Measurements from ENCODE around the gene SCN4B.
A peak's percentile ranks its signal among the peaks of the same experiment; 100 is the strongest.

Gene SCN4B

GRCh38 chr11:118172356-118172755 lies 19.7 kb upstream of the SCN4B start:
- no peak for DNase-seq

- peak; percentile 74 for DNase-seq
These were observed 18.8 kb upstream of the SCN4B start for GRCh38 chr11:118171269-118172062.

- DNase-seq: no peak
These were observed 18.3 kb upstream of the SCN4B start for GRCh38 chr11:118170882-118171268.

- DNase-seq: no peak
These were observed 17.6 kb upstream of the SCN4B start for GRCh38 chr11:118170231-118170630.

- DNase-seq: no peak
These were observed 16.9 kb upstream of the SCN4B start for GRCh38 chr11:118169300-118170140.

GRCh38 chr11:118168751-118169150 lies 16.1 kb upstream of the SCN4B start:
- DNase-seq: no peak

- no peak for DNase-seq
These were observed 15.7 kb upstream of the SCN4B start for GRCh38 chr11:118168316-118168715.

GRCh38 chr11:118167906-118168305 lies 15.3 kb upstream of the SCN4B start:
- DNase-seq: no peak

GRCh38 chr11:118167253-118167652 lies 14.6 kb upstream of the SCN4B start:
- no peak for DNase-seq

- no peak for DNase-seq
These were observed 14.0 kb upstream of the SCN4B start for GRCh38 chr11:118166641-118167040.

- no peak for DNase-seq
These were observed 12.3 kb upstream of the SCN4B start for GRCh38 chr11:118164885-118165284.

GRCh38 chr11:118163494-118163893 lies 10.9 kb upstream of the SCN4B start:
- no peak for DNase-seq

GRCh38 chr11:118162846-118163245 lies 10.2 kb upstream of the SCN4B start:
- DNase-seq: no peak

- no peak for DNase-seq
These were observed 9.2 kb upstream of the SCN4B start for GRCh38 chr11:118161786-118162185.

- no peak for DNase-seq
These were observed 4.7 kb upstream of the SCN4B start for GRCh38 chr11:118157186-118157895.

GRCh38 chr11:118156531-118157185 lies 4.0 kb upstream of the SCN4B start:
- DNase-seq: peak; percentile 24

- no peak for DNase-seq
These were observed 3.3 kb upstream of the SCN4B start for GRCh38 chr11:118155776-118156530.

- DNase-seq: no peak
These were observed 2.0 kb upstream of the SCN4B start for GRCh38 chr11:118154641-118155040.

GRCh38 chr11:118153976-118154375 lies 1.4 kb upstream of the SCN4B start:
- no peak for DNase-seq

- no peak for DNase-seq
These were observed 893 bp upstream of the SCN4B start for GRCh38 chr11:118153516-118153915.

GRCh38 chr11:118152020-118152551 lies 537 bp downstream of the SCN4B start:
- DNase-seq: no peak

GRCh38 chr11:118151431-118151830 lies 1.2 kb downstream of the SCN4B start:
- DNase-seq: no peak
